ENCODE measurements around the gene RANBP3.

The RANBP3 gene

GRCh38 chr19:5934069-5934401 lies 43.9 kb downstream of the RANBP3 start:
- H3K4me1 ChIP-seq (ENCODE audit: control insufficient read depth, insufficient read depth, low read length), result peaks cover 4% of the 10 kb centered on the region; the same call in 1 of the 2 replicates
- TF ChIP-seq ZBTB49 (tag by site-specific recombination; IDR thresholded peaks at IDR 0.05; ENCODE audit: low read depth), result no peak
- no peak for TF ChIP-seq KLF7 (tag by site-specific recombination; IDR thresholded peaks at IDR 0.05; ENCODE audit: borderline replicate concordance)
- no peak for TF ChIP-seq PRDM2 (tag by site-specific recombination; IDR thresholded peaks at IDR 0.05; ENCODE audit: borderline replicate concordance)
- no peak for TF ChIP-seq ZNF626 (tag by site-specific recombination; IDR thresholded peaks at IDR 0.05)
- TF ChIP-seq ZFP3 (tag by site-specific recombination; IDR thresholded peaks at IDR 0.05; ENCODE audit: low read depth), result no peak
- TF ChIP-seq ZBTB21 (tag by site-specific recombination; IDR thresholded peaks at IDR 0.05), result no peak
- TF ChIP-seq ZNF211 (tag by site-specific recombination; IDR thresholded peaks at IDR 0.05; ENCODE audit: low read depth), result no peak
- TF ChIP-seq MYNN (tag by site-specific recombination; IDR thresholded peaks at IDR 0.05; ENCODE audit: borderline replicate concordance), result no peak
- TF ChIP-seq INSM2 (tag by site-specific recombination; IDR thresholded peaks at IDR 0.05), result no peak
- no peak for TF ChIP-seq ZNF433 (tag by site-specific recombination; IDR thresholded peaks at IDR 0.05; ENCODE audit: low read depth)
- TF ChIP-seq ZNF157 (tag by site-specific recombination; IDR thresholded peaks at IDR 0.05), result no peak
- TF ChIP-seq ZNF621 (tag by site-specific recombination; IDR thresholded peaks at IDR 0.05), result no peak
- no peak for TF ChIP-seq YY2 (tag by site-specific recombination; IDR thresholded peaks at IDR 0.05)
- no peak for TF ChIP-seq ZNF221 (tag by site-specific recombination; IDR thresholded peaks at IDR 0.05; ENCODE audit: borderline replicate concordance)
- TF ChIP-seq ZNF513 (tag by site-specific recombination; IDR thresholded peaks at IDR 0.05), result no peak
- TF ChIP-seq EGR2 (tag by site-specific recombination; IDR thresholded peaks at IDR 0.05; ENCODE audit: low read depth), result no peak
- no peak for TF ChIP-seq GLI2 (tag by site-specific recombination; IDR thresholded peaks at IDR 0.05; ENCODE audit: borderline replicate concordance, low read depth)
- no peak overlapping the region for H3K27ac ChIP-seq (ENCODE audit: extremely low read depth, low read depth, low read length)
- no peaks in the 10 kb centered on the region for H3K9me3 ChIP-seq (ENCODE audit: control insufficient read depth, insufficient read depth, low read depth, low read length)
- peaks cover 14 to 73% of the 10 kb centered on the region in 2 experiments for H3K36me3 ChIP-seq (ENCODE audit: control insufficient read depth in 2 of 2, insufficient read depth in 1 of 2, low read length in 2 of 2)
- no peak overlapping the region for H3K4me3 ChIP-seq (ENCODE audit: low read depth, low read length)
- POLR2A ChIA-PET, result no interaction called here
- CTCF ChIA-PET, result interaction anchor here (0.5 to 1.7 kb wide), 4 partner anchors 15 to 582 kb away, joined by 3 to 7 read pairs (median 4); partner anchors contain the start of gene NRTN
